ENCODE data around the gene RAB3GAP1.
"Not testable (repeated sequence)": the region's sequence is repeated elsewhere in the genome, so short reads cannot be mapped to it uniquely, and the experiment has no call there.

RAB3GAP1 gene

DNA sequence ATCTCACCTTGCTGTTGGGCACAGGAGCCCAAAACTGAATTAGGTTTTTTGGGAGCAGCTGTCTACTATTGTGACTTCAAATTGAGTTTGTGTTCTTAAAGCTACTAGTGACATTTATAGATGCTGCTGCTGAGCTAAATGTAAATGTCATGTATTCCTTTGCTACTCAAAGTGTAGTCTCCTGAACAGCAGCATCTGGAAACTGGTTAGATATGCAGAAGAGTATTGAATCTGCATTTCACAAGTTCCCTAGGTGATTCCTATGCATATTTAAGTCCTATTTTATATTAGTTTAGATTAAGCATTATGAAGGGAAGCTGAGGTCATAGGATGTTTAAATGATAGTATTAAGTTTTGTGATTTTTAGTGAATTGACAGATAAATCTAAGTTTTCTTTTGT is 67.5 kb downstream of the RAB3GAP1 start:
- H2AFZ ChIP-seq (ENCODE audit: low read depth, low read length): no peak overlapping the region

DNA sequence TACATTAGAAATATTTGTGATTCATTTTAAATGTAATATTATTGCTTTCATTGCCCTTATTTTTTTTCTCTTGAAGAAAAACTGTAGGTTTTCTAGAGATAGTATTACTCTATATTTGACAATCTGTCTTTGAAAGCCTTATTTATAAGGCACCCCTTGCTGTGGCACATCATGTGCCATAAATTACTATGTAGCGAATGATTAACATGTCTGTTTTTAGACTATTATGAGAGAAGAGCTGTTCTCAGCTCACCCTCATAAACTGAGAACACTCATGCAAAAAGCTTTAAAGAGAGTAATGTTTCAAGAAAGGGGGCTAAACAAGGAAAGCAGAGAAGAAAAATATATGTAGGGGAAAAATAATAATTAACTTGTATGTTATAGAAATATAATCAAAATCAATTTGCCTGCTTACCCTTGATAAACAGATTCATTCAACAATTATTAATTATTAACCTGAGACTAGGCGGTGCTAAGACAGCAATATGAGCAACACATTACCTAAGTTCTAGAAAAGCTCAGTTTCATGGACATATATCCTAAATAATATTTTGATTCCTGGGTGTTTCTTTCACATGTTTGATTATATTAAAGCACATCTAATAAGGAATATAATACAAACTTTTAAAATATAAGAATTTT is 69.0 kb downstream of the RAB3GAP1 start:
- H3K36me3 ChIP-seq (ENCODE audit: insufficient read depth, low read length): peaks cover 27% of the 10 kb centered on the region
- H2AFZ ChIP-seq (ENCODE audit: low read depth, low read length): no peak overlapping the region
- no peak overlapping the region for H3K4me2 ChIP-seq (ENCODE audit: insufficient read depth, low read length)
- H4K20me1 ChIP-seq (ENCODE audit: insufficient read depth, low read length): no peaks in the 10 kb centered on the region
- no peak overlapping the region for H3K9ac ChIP-seq (ENCODE audit: low read depth, low read length)
- H3K27ac ChIP-seq (ENCODE audit: low read length): no peak overlapping the region
- ATAC-seq (ENCODE audit: insufficient read depth, low read depth): no peak
- no peaks in the 10 kb centered on the region for H3K9me3 ChIP-seq (ENCODE audit: insufficient read depth, low read length, severe bottlenecking)
- TF ChIP-seq, protein P1, sequence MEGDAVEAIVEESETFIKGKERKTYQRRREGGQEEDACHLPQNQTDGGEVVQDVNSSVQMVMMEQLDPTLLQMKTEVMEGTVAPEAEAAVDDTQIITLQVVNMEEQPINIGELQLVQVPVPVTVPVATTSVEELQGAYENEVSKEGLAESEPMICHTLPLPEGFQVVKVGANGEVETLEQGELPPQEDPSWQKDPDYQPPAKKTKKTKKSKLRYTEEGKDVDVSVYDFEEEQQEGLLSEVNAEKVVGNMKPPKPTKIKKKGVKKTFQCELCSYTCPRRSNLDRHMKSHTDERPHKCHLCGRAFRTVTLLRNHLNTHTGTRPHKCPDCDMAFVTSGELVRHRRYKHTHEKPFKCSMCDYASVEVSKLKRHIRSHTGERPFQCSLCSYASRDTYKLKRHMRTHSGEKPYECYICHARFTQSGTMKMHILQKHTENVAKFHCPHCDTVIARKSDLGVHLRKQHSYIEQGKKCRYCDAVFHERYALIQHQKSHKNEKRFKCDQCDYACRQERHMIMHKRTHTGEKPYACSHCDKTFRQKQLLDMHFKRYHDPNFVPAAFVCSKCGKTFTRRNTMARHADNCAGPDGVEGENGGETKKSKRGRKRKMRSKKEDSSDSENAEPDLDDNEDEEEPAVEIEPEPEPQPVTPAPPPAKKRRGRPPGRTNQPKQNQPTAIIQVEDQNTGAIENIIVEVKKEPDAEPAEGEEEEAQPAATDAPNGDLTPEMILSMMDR (IDR thresholded peaks at IDR 0.05; ENCODE audit: borderline replicate concordance, extremely low read depth, low read length, poor library complexity, severe bottlenecking): no peak
- no peak for TF ChIP-seq EZH2 (IDR thresholded peaks at IDR 0.05; ENCODE audit: borderline replicate concordance, low read depth, low read length, severe bottlenecking)
- no peaks in the 10 kb centered on the region for H3K4me1 ChIP-seq (ENCODE audit: insufficient read depth, low read length)
- no peaks in the 10 kb centered on the region for H3K79me2 ChIP-seq (ENCODE audit: insufficient read depth, low read length)
- H3K4me3 ChIP-seq (ENCODE audit: low read depth in 1 of 2, low read length in 2 of 2): no peak overlapping the region
- H3K27me3 ChIP-seq (ENCODE audit: insufficient read depth, low read length, poor library complexity): no peaks in the 10 kb centered on the region
- no peak for DNase-seq

More for the DNA sequence above, 67.5 kb downstream of the RAB3GAP1 start:
- H3K9me3 ChIP-seq (ENCODE audit: insufficient read depth, low read length, severe bottlenecking): no peaks in the 10 kb centered on the region
- H3K27me3 ChIP-seq (ENCODE audit: insufficient read depth, low read length, poor library complexity): no peaks in the 10 kb centered on the region
- no peak overlapping the region for H3K9ac ChIP-seq (ENCODE audit: low read depth, low read length)
- H3K27ac ChIP-seq (ENCODE audit: low read length): no peak overlapping the region
- no peaks in the 10 kb centered on the region for H3K79me2 ChIP-seq (ENCODE audit: insufficient read depth, low read length)
- no peaks in the 10 kb centered on the region for H4K20me1 ChIP-seq (ENCODE audit: insufficient read depth, low read length)
- H3K4me1 ChIP-seq (ENCODE audit: insufficient read depth, low read length): no peaks in the 10 kb centered on the region
- DNase-seq (no peak), ATAC-seq (ENCODE audit: insufficient read depth, low read depth) (no peak)
- peaks cover 20% of the 10 kb centered on the region for H3K36me3 ChIP-seq (ENCODE audit: insufficient read depth, low read length)
- no peak overlapping the region for H3K4me2 ChIP-seq (ENCODE audit: insufficient read depth, low read length)
- H3K4me3 ChIP-seq (ENCODE audit: low read depth in 1 of 2, low read length in 2 of 2): no peak overlapping the region
- TF ChIP-seq, protein P1 (IDR thresholded peaks at IDR 0.05; ENCODE audit: borderline replicate concordance, extremely low read depth, low read length, poor library complexity, severe bottlenecking): no peak
- TF ChIP-seq EZH2 (IDR thresholded peaks at IDR 0.05; ENCODE audit: borderline replicate concordance, low read depth, low read length, severe bottlenecking): no peak

- H3K9ac ChIP-seq (ENCODE audit: low read depth, low read length); H4K20me1 ChIP-seq (ENCODE audit: insufficient read depth, low read length); H3K27me3 ChIP-seq (ENCODE audit: insufficient read depth, low read length, poor library complexity); H3K4me3 ChIP-seq (ENCODE audit: low read depth in 1 of 2, low read length in 2 of 2); H3K79me2 ChIP-seq (ENCODE audit: insufficient read depth, low read length); H3K27ac ChIP-seq (ENCODE audit: low read length); DNase-seq; H3K4me1 ChIP-seq (ENCODE audit: insufficient read depth, low read length); H2AFZ ChIP-seq (ENCODE audit: low read depth, low read length); ATAC-seq (ENCODE audit: insufficient read depth, low read depth); H3K4me2 ChIP-seq (ENCODE audit: insufficient read depth, low read length); H3K9me3 ChIP-seq (ENCODE audit: insufficient read depth, low read length, severe bottlenecking): not testable (repeated sequence)
- H3K36me3 ChIP-seq (ENCODE audit: insufficient read depth, low read length): peaks cover 33% of the 10 kb centered on the region
These were observed 69.6 kb downstream of the RAB3GAP1 start for GRCh38 chr2:135121658-135122039.

- no peak overlapping the region for H3K27ac ChIP-seq (ENCODE audit: low read length)
These were observed 73.1 kb downstream of the RAB3GAP1 start for GRCh38 chr2:135124924-135125886.

More at GRCh38 chr2:135124924-135125886, 73.1 kb downstream of the RAB3GAP1 start:
- DNase-seq: no peak
- Histone ChIP-seq H3K9me3 (ENCODE audit: insufficient read depth, low read length, severe bottlenecking) (no peaks in the 10 kb centered on the region), H3K4me3 (ENCODE audit: low read depth in 1 of 2, low read length in 2 of 2) (no peak overlapping the region), H3K36me3 (ENCODE audit: insufficient read depth, low read length) (peaks cover 51% of the 10 kb centered on the region), H2AFZ (ENCODE audit: low read depth, low read length) (no peak overlapping the region), H3K9ac (ENCODE audit: low read depth, low read length) (no peak overlapping the region), H4K20me1 (ENCODE audit: insufficient read depth, low read length) (no peaks in the 10 kb centered on the region), H3K4me1 (ENCODE audit: insufficient read depth, low read length) (no peaks in the 10 kb centered on the region), H3K27me3 (ENCODE audit: insufficient read depth, low read length, poor library complexity) (no peaks in the 10 kb centered on the region), H3K4me2 (ENCODE audit: insufficient read depth, low read length) (no peak overlapping the region), H3K79me2 (ENCODE audit: insufficient read depth, low read length) (no peaks in the 10 kb centered on the region)
- no peak for ATAC-seq (ENCODE audit: insufficient read depth, low read depth)
- TF ChIP-seq, protein P1 (IDR thresholded peaks at IDR 0.05; ENCODE audit: borderline replicate concordance, extremely low read depth, low read length, poor library complexity, severe bottlenecking): no peak
- TF ChIP-seq EZH2 (IDR thresholded peaks at IDR 0.05; ENCODE audit: borderline replicate concordance, low read depth, low read length, severe bottlenecking): no peak

Data from DND-41 (cell line).